K562 (cell line): ENCODE data around the gene KNL1. TPM values are rescaled to one million over a fixed set of nuclear protein-coding genes. Genes with fewer than 3 reads are reported as not detected.

Source experiments
- ETV1 ChIP-seq: fragments of 450-650 bp; conservative IDR thresholded peaks from 2 replicates; pipeline ENCODE4 v1.6.1; 2016; ENCODE audit warnings: missing genetic modification characterization, control low read depth, low read depth, missing compliant biosample characterization
- HDGF ChIP-seq: fragments of 450-650 bp; IDR thresholded peaks from 2 replicates; pipeline ENCODE4 v1.6.1; 2016
- NCOA4 ChIP-seq: fragments of 450-650 bp; IDR thresholded peaks from 2 replicates; pipeline ENCODE4 v1.6.1; 2018; ENCODE audit warnings: mild to moderate bottlenecking; ENCODE audit not compliant: partially characterized antibody
- ZNF780A ChIP-seq: fragments of 250-450 bp; sonication (Bioruptor Pico); IDR thresholded peaks from 2 replicates; pipeline ENCODE4 v1.5.0; 2021; ENCODE audit warnings: mild to moderate bottlenecking
- polyA plus RNA-seq, 8 experiments: library from polyadenylated mRNA; depleted of rRNA in 4 of 8; stranded (reverse) in 5 of 8; unstranded in 3 of 8; fragments of >200 nt; fragmentation: Nextera tagmentation in 2 of 8; fragmentation: Illumina TruSeq in 1 of 8; extraction: Ambion mirVana in 2 of 8; extraction: Trizol in 1 of 8; gene quantifications; 2 replicates each; pipeline versions ENCODE4 v1.2.1 to v1.2.3, GENCODE V29; 2011 to 2014; ENCODE audit warnings: inconsistent platforms in 1 of 8, missing spikeins in 1 of 8
- total RNA-seq, 7 experiments: library from RNA; depleted of rRNA in 6 of 7; stranded (reverse); fragments of >200 nt in 6 of 7; fragmentation: Illumina TruSeq in 2 of 7; extraction: Trizol in 2 of 7; gene quantifications; 2 replicates each; pipeline versions ENCODE4 v1.2.1 to v1.2.3, GENCODE V29; 2011 to 2021; ENCODE audit warnings: low replicate concordance in 1 of 7
- TF ChIP-seq, protein P1 (sequence below), 2 experiments: fragments of 450-650 bp; formaldehyde crosslinking in 1 of 2; IDR thresholded peaks; 2 replicates each; pipeline versions ENCODE4 v1.4.0 to v1.6.1; 2014 to 2020; ENCODE audit warnings: mild to moderate bottlenecking in 2 of 2, borderline replicate concordance in 1 of 2, low read depth in 1 of 2

The KNL1 gene
- total and polyA plus RNA-seq, 9 of the 15 experiments (the other 6 are each of a cell fraction or from before 2014, with no cell fraction given): 14.5 to 65.4 (median 34.6) TPM

DNA sequence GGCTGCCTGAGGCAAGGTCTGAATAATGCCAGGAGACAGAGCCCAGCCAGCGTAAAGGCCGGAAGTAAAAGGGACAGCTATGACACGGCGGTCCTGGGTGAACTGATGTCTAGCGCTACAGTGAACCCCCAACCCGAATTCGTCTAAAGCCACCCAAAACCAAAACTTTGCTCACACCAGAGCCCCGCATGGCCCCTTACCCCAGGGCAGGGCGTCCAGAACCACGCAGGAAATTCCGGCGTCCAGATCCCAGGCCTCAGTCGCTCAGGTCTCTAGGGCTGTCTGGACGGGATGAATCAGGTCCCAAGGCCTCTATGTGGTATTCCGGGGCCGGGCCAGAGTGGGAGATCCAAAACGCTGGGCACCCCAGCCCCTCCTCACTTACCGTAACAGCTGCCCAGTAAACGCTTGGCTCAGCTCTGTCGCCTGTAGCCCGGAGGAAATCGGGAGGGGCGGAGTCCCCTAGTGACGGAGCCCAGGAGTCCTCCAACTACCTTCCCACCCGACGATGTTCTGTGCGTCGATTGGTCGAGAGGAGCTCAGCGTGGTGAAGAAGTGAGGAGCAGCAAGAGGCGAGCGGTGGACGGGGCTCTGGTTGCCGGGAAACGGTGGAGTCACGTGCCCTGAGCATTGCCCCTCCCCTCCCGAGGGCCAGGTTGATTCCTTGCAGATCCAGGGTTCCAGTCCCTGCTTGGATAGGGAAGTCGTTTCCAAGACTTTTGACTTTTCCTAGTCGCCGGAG lies 29.3 kb upstream of the KNL1 start, which contains the start of gene CCDC32 (continued):
- TF ChIP-seq, protein P1, sequence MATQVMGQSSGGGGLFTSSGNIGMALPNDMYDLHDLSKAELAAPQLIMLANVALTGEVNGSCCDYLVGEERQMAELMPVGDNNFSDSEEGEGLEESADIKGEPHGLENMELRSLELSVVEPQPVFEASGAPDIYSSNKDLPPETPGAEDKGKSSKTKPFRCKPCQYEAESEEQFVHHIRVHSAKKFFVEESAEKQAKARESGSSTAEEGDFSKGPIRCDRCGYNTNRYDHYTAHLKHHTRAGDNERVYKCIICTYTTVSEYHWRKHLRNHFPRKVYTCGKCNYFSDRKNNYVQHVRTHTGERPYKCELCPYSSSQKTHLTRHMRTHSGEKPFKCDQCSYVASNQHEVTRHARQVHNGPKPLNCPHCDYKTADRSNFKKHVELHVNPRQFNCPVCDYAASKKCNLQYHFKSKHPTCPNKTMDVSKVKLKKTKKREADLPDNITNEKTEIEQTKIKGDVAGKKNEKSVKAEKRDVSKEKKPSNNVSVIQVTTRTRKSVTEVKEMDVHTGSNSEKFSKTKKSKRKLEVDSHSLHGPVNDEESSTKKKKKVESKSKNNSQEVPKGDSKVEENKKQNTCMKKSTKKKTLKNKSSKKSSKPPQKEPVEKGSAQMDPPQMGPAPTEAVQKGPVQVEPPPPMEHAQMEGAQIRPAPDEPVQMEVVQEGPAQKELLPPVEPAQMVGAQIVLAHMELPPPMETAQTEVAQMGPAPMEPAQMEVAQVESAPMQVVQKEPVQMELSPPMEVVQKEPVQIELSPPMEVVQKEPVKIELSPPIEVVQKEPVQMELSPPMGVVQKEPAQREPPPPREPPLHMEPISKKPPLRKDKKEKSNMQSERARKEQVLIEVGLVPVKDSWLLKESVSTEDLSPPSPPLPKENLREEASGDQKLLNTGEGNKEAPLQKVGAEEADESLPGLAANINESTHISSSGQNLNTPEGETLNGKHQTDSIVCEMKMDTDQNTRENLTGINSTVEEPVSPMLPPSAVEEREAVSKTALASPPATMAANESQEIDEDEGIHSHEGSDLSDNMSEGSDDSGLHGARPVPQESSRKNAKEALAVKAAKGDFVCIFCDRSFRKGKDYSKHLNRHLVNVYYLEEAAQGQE (IDR thresholded peaks at IDR 0.05; ENCODE audit: borderline replicate concordance): peak; percentile 86
- TF ChIP-seq, protein P1 (CRISPR knock-in tag; IDR thresholded peaks at IDR 0.05; ENCODE audit: low read depth): no peak
- TF ChIP-seq HDGF: no peak
- TF ChIP-seq NCOA4: no peak
- TF ChIP-seq ZNF780A (CRISPR knock-in tag): no peak
- TF ChIP-seq ETV1 (tag): peak; percentile 87
